ENCODE measurements around the gene ACP5. TPM values are rescaled to one million over a fixed set of nuclear protein-coding genes. Genes with fewer than 3 reads are reported as not detected.

The ACP5 gene
- total and polyA plus RNA-seq, 10 of the 15 experiments (the other 5 are each of a cell fraction or from before 2014, with no cell fraction given), result 1.0 to 73.4 (median 36.8) TPM

GRCh38 chr19:11528551-11529341 lies 48.7 kb downstream of the ACP5 start, which contains the start of gene ECSIT (continued):
- no peak for TF ChIP-seq BCLAF1 (IDR thresholded peaks at IDR 0.05)
- no peak for TF ChIP-seq CBFB (IDR thresholded peaks at IDR 0.05; ENCODE audit: low read depth)
- TF ChIP-seq ZNF217 (IDR thresholded peaks at IDR 0.05), result no peak
- no peak for TF ChIP-seq JUND (IDR thresholded peaks at IDR 0.05; ENCODE audit: low read depth, low read length)
- 0 out of 2 replicates have a peak, but pooled peaks have one; percentile 49 for TF ChIP-seq RCOR1 (conservative IDR thresholded peaks at IDR 0.05; ENCODE audit: low read depth, low read length)
- TF ChIP-seq RAD21 (IDR thresholded peaks at IDR 0.05; ENCODE audit: insufficient read depth, low read depth, low read length), result no peak
- TF ChIP-seq MAX (IDR thresholded peaks at IDR 0.05; ENCODE audit: low read depth, low read length), result peak; percentile 87
- TF ChIP-seq CHD2 (IDR thresholded peaks at IDR 0.05; ENCODE audit: borderline replicate concordance, low read depth, low read length), result peak; percentile 94
- TF ChIP-seq ZNF274 (IDR thresholded peaks at IDR 0.05; ENCODE audit: insufficient read depth, insufficient read length), result no peak
- TF ChIP-seq SREBF2 (IDR thresholded peaks at IDR 0.05; ENCODE audit: low read length), result no peak
- no peak for TF ChIP-seq MLLT1 (IDR thresholded peaks at IDR 0.05)
- no peak for TF ChIP-seq SMC3 (IDR thresholded peaks at IDR 0.05; ENCODE audit: borderline replicate concordance, low read length)
- peak; percentile 97 for TF ChIP-seq REST (IDR thresholded peaks at IDR 0.05; ENCODE audit: low read depth, low read length)
- peak; percentile 63 for TF ChIP-seq RB1 (IDR thresholded peaks at IDR 0.05; ENCODE audit: borderline replicate concordance)
- peak; percentile 67; the same call in 1 of the 2 replicates for TF ChIP-seq TARDBP (IDR thresholded peaks at IDR 0.05; ENCODE audit: borderline replicate concordance)
- no peak for TF ChIP-seq IRF4 (IDR thresholded peaks at IDR 0.05; ENCODE audit: low read depth, low read length)
- TF ChIP-seq NRF1 (conservative IDR thresholded peaks at IDR 0.05; ENCODE audit: low read depth, low read length), result no peak
- peak; percentile 73 for TF ChIP-seq KLF5 (IDR thresholded peaks at IDR 0.05; ENCODE audit: partially characterized antibody)
- no peak for TF ChIP-seq CBX3 (IDR thresholded peaks at IDR 0.05; ENCODE audit: borderline replicate concordance, low read depth)
- TF ChIP-seq EED (IDR thresholded peaks at IDR 0.05; ENCODE audit: low read depth), result no peak
- TF ChIP-seq MEF2A (IDR thresholded peaks at IDR 0.05; ENCODE audit: insufficient read depth, low read depth, low read length), result no peak
- no peak for TF ChIP-seq BMI1 (IDR thresholded peaks at IDR 0.05; ENCODE audit: borderline replicate concordance)
- TF ChIP-seq RELA (IDR thresholded peaks at IDR 0.05; ENCODE audit: borderline replicate concordance, partially characterized antibody), result peak; percentile 49
- TF ChIP-seq POLR2A (IDR thresholded peaks at IDR 0.05; ENCODE audit: low read depth, low read length), result peak; percentile 87
- no peak for TF ChIP-seq NFXL1 (IDR thresholded peaks at IDR 0.05; ENCODE audit: borderline replicate concordance)
